ENCODE data around the gene MBNL1.
"Not testable (repeated sequence)": the region's sequence is repeated elsewhere in the genome, so short reads cannot be mapped to it uniquely, and the experiment has no call there.

The MBNL1 gene

GRCh38 chr3:152321955-152322377, 53.2 kb downstream of the MBNL1 start:
- DNase-seq: no peak

- no peak for DNase-seq
Measured at GRCh38 chr3:152322756-152323155, 54.0 kb downstream of the MBNL1 start.

GRCh38 chr3:152323834-152324233, 55.1 kb downstream of the MBNL1 start:
- no peak for DNase-seq

- DNase-seq: no peak
Measured at GRCh38 chr3:152325136-152325535, 56.4 kb downstream of the MBNL1 start.

- no peak for DNase-seq
Measured at GRCh38 chr3:152327203-152327602, 58.5 kb downstream of the MBNL1 start.

GRCh38 chr3:152328841-152329240, 60.1 kb downstream of the MBNL1 start:
- DNase-seq: no peak

GRCh38 chr3:152330559-152330958, 61.8 kb downstream of the MBNL1 start:
- DNase-seq: no peak

GRCh38 chr3:152331018-152331541, 62.4 kb downstream of the MBNL1 start:
- no peak for DNase-seq

GRCh38 chr3:152331998-152332397, 63.3 kb downstream of the MBNL1 start:
- DNase-seq: no peak

- no peak for DNase-seq
Measured at GRCh38 chr3:152333928-152334327, 65.2 kb downstream of the MBNL1 start.

GRCh38 chr3:152334761-152335160, 66.0 kb downstream of the MBNL1 start:
- no peak for DNase-seq

- DNase-seq: no peak
Measured at GRCh38 chr3:152335273-152335672, 66.5 kb downstream of the MBNL1 start.

GRCh38 chr3:152337337-152337736, 68.6 kb downstream of the MBNL1 start:
- DNase-seq: not testable (repeated sequence)

- no peak for DNase-seq
Measured at GRCh38 chr3:152338159-152338720, 69.5 kb downstream of the MBNL1 start.

- no peak for DNase-seq
Measured at GRCh38 chr3:152339881-152340505, 71.3 kb downstream of the MBNL1 start.

- DNase-seq: no peak
Measured at GRCh38 chr3:152345233-152345632, 76.5 kb downstream of the MBNL1 start.

GRCh38 chr3:152346058-152346457, 77.3 kb downstream of the MBNL1 start:
- no peak for DNase-seq

GRCh38 chr3:152346740-152347139, 78.0 kb downstream of the MBNL1 start:
- no peak for DNase-seq

- no peak for DNase-seq
Measured at GRCh38 chr3:152348436-152349177, 79.9 kb downstream of the MBNL1 start.

GRCh38 chr3:152349392-152349791, 80.7 kb downstream of the MBNL1 start:
- no peak for DNase-seq

GRCh38 chr3:152350139-152350538, 81.4 kb downstream of the MBNL1 start:
- no peak for DNase-seq

- no peak for DNase-seq
Measured at GRCh38 chr3:152350776-152351175, 82.0 kb downstream of the MBNL1 start.

- DNase-seq: no peak
Measured at GRCh38 chr3:152352554-152352953, 83.8 kb downstream of the MBNL1 start.

- DNase-seq: no peak
Measured at GRCh38 chr3:152353578-152353977, 84.8 kb downstream of the MBNL1 start.
